Measurements from ENCODE around the gene SLC35E1. TPM values are rescaled to one million over a fixed set of nuclear protein-coding genes. Genes with fewer than 3 reads are reported as not detected.

SLC35E1 gene
- total RNA-seq, 1 experiment from 2014 or later = 49.1 TPM

- no peaks in the 10 kb centered on the region for H4K20me1 ChIP-seq (ENCODE audit: insufficient read depth)
- intact Hi-C loops (cut with micrococcal nuclease) = no loop called here
- H3K27ac ChIP-seq (ENCODE audit: low read depth, low read length) = no peak overlapping the region
- TF ChIP-seq YY1 (IDR thresholded peaks at IDR 0.05; ENCODE audit: extremely low read depth, insufficient replicate concordance, low read depth, low read length) (no peak), EGR1 (IDR thresholded peaks at IDR 0.05; ENCODE audit: low read depth) (no peak), MAX (IDR thresholded peaks at IDR 0.05) (no peak), TCF7L2 (IDR thresholded peaks at IDR 0.05; ENCODE audit: borderline replicate concordance, extremely low read depth, insufficient read depth, insufficient read length) (no peak), ZFX (IDR thresholded peaks at IDR 0.05) (no peak), CBX3 (IDR thresholded peaks at IDR 0.05; ENCODE audit: low read depth) (no peak), RAD21 (IDR thresholded peaks at IDR 0.05; ENCODE audit: low read depth) (no peak), REST (IDR thresholded peaks at IDR 0.05; ENCODE audit: low read depth) (no peak), JUND (IDR thresholded peaks at IDR 0.05) (no peak), POLR2AphosphoS5 (IDR thresholded peaks at IDR 0.05; ENCODE audit: low read depth, low read length) (no peak), ZNF274 (IDR thresholded peaks at IDR 0.05; ENCODE audit: low read depth, low read length) (no peak), FOSL1 (IDR thresholded peaks at IDR 0.05; ENCODE audit: low read depth) (no peak), SP1 (IDR thresholded peaks at IDR 0.05; ENCODE audit: low read depth) (no peak), EZH2 (IDR thresholded peaks at IDR 0.05) (no peak), EZH2phosphoT487 (IDR thresholded peaks at IDR 0.05; ENCODE audit: borderline replicate concordance) (no peak), CEBPB (IDR thresholded peaks at IDR 0.05; ENCODE audit: low read depth) (no peak), SIN3A (IDR thresholded peaks at IDR 0.05; ENCODE audit: low read depth) (no peak), ZBTB33 (IDR thresholded peaks at IDR 0.05; ENCODE audit: extremely low read depth, insufficient replicate concordance, low read length) (no peak), SRF (IDR thresholded peaks at IDR 0.05; ENCODE audit: low read depth) (no peak)
- ATAC-seq (peak; percentile 32; the same call in 1 of the 2 replicates), DNase-seq (ENCODE audit: low read depth, low spot score) (no peak)
- H3K9ac ChIP-seq (ENCODE audit: low read length) = no peak overlapping the region
- no peaks in the 10 kb centered on the region for H3K9me3 ChIP-seq (ENCODE audit: control insufficient read depth in 1 of 2, insufficient read depth in 1 of 2, low read depth in 1 of 2, low read length in 2 of 2)
- POLR2A ChIA-PET = no interaction called here
- no peak overlapping the region for H3K4me2 ChIP-seq (ENCODE audit: low read length)
- BruUV-seq (replicated peaks) = no TSS peak
- H3K36me3 ChIP-seq (ENCODE audit: control insufficient read depth in 1 of 2, insufficient read depth in 2 of 2, low read length in 2 of 2) = peaks cover 12 to 19% of the 10 kb centered on the region in 2 experiments; a peak in 3 of 4 replicates
- H3K27me3 ChIP-seq (ENCODE audit: insufficient read depth, low read length) = no peaks in the 10 kb centered on the region
- no peaks in the 10 kb centered on the region for H3K9me2 ChIP-seq (ENCODE audit: insufficient read depth)
- peaks cover 11% of the 10 kb centered on the region for H3K79me2 ChIP-seq (ENCODE audit: insufficient read depth, low read length)
- H3K4me1 ChIP-seq (ENCODE audit: control insufficient read depth in 1 of 2, insufficient read depth in 2 of 2, low read length in 2 of 2) = peaks cover 0 to under 1% of the 10 kb centered on the region in 2 experiments; a peak in 2 of 4 replicates
- no peak overlapping the region for H3K4me3 ChIP-seq (replicated peaks in 1 of 2; ENCODE audit: low read depth in 1 of 2, low read length in 2 of 2)
- H2AFZ ChIP-seq (ENCODE audit: low read depth, low read length, poor library complexity, severe bottlenecking) = no peak overlapping the region
- RAD21 ChIA-PET (ENCODE audit: low non-redundant PET in 1 of 2, low total read pairs in 2 of 2, uncharacterized antibody in 2 of 2, unreplicated experiment in 2 of 2) = no interaction called here
- CTCF ChIA-PET = no interaction called here
Observed at GRCh38 chr19:16548956-16549355, 23.3 kb downstream of the SLC35E1 start.
